ENCODE data around the gene IGSF21. TPM values are rescaled to one million over a fixed set of nuclear protein-coding genes. Genes with fewer than 3 reads are reported as not detected.

The IGSF21 gene
- polyA plus RNA-seq, 2 of the 4 experiments (the other 2 are of a cell fraction) = not detected

- CTCF ChIA-PET = interaction anchor here (1.4 kb wide), 1 partner anchor 33 kb away, joined by 3 read pairs; no protein-coding TSS in a partner anchor
- no peak for DNase-seq (ENCODE audit: low read depth in 1 of 2, low spot score in 1 of 2)
- no peak for ATAC-seq
- no peak overlapping the region for H3K4me2 ChIP-seq
- POLR2A ChIA-PET = no interaction called here
- H3K9me3 ChIP-seq = no peaks in the 10 kb centered on the region
- TF ChIP-seq RCOR1 (IDR thresholded peaks at IDR 0.05; ENCODE audit: low read depth, low read length) (no peak), ZNF302 (CRISPR knock-in tag; IDR thresholded peaks at IDR 0.05) (no peak), SMC3 (IDR thresholded peaks at IDR 0.05) (no peak), JUNB (IDR thresholded peaks at IDR 0.05) (no peak), SREBF2 (IDR thresholded peaks at IDR 0.05) (no peak), RAD21 (conservative IDR thresholded peaks at IDR 0.05 in 1 of 2, IDR thresholded peaks at IDR 0.05 in 1 of 2) (no peak), HDAC2 (IDR thresholded peaks at IDR 0.05) (no peak), CEBPB (IDR thresholded peaks at IDR 0.05) (no peak), TFCP2L1 (CRISPR knock-in tag; IDR thresholded peaks at IDR 0.05) (no peak)
- 7% methylated on average over 4 of the region's 4 CpGs for WGBS (ENCODE audit: missing lambda C conversion rate)
- H3K27ac ChIP-seq = no peak overlapping the region
- no peak overlapping the region for H3K4me3 ChIP-seq
- FAIRE-seq = no peak
- no peaks in the 10 kb centered on the region for H3K4me1 ChIP-seq
These were observed 94.6 kb downstream of the IGSF21 start for GRCh38 chr1:18201997-18202719.

GRCh38 chr1:18203645-18204044 lies 96.0 kb downstream of the IGSF21 start:
- ChIA-PET POLR2A (no interaction called here), CTCF (interaction anchor here (1.1 kb wide), 1 partner anchor 12 kb away, joined by 3 read pairs; no protein-coding TSS in a partner anchor)
- Histone ChIP-seq H3K4me2 (no peak overlapping the region), H3K4me1 (no peaks in the 10 kb centered on the region), H3K4me3 (no peak overlapping the region), H3K27ac (no peak overlapping the region), H3K9me3 (no peaks in the 10 kb centered on the region)
- no peak for DNase-seq (ENCODE audit: low read depth in 1 of 2, low spot score in 1 of 2)
- no peak for ATAC-seq
- TF ChIP-seq JUNB (IDR thresholded peaks at IDR 0.05) (no peak), TFCP2L1 (CRISPR knock-in tag; IDR thresholded peaks at IDR 0.05) (no peak), RAD21 (conservative IDR thresholded peaks at IDR 0.05 in 1 of 2, IDR thresholded peaks at IDR 0.05 in 1 of 2) (no peak), KDM5A (IDR thresholded peaks at IDR 0.05) (no peak), SREBF2 (IDR thresholded peaks at IDR 0.05) (no peak), HOXA7 (CRISPR knock-in tag; IDR thresholded peaks at IDR 0.05) (no peak)
- TF ChIP-seq, protein P1, sequence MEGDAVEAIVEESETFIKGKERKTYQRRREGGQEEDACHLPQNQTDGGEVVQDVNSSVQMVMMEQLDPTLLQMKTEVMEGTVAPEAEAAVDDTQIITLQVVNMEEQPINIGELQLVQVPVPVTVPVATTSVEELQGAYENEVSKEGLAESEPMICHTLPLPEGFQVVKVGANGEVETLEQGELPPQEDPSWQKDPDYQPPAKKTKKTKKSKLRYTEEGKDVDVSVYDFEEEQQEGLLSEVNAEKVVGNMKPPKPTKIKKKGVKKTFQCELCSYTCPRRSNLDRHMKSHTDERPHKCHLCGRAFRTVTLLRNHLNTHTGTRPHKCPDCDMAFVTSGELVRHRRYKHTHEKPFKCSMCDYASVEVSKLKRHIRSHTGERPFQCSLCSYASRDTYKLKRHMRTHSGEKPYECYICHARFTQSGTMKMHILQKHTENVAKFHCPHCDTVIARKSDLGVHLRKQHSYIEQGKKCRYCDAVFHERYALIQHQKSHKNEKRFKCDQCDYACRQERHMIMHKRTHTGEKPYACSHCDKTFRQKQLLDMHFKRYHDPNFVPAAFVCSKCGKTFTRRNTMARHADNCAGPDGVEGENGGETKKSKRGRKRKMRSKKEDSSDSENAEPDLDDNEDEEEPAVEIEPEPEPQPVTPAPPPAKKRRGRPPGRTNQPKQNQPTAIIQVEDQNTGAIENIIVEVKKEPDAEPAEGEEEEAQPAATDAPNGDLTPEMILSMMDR (IDR thresholded peaks at IDR 0.05) = no peak
- no peak for FAIRE-seq
- WGBS (ENCODE audit: missing lambda C conversion rate) = 3% methylated on average over 4 of the region's 4 CpGs

GRCh38 chr1:18204575-18204974 lies 97.0 kb downstream of the IGSF21 start:
- CTCF ChIA-PET = no interaction called here
- H3K4me2 ChIP-seq = no peak overlapping the region
- ATAC-seq = no peak
- FAIRE-seq = no peak
- H3K4me1 ChIP-seq = no peaks in the 10 kb centered on the region
- H3K9me3 ChIP-seq = no peaks in the 10 kb centered on the region
- 0% methylated on average over 1 of the region's 1 CpG for WGBS (ENCODE audit: missing lambda C conversion rate)
- DNase-seq (ENCODE audit: low read depth in 1 of 2, low spot score in 1 of 2) = no peak
- POLR2A ChIA-PET = no interaction called here
- TF ChIP-seq MAZ (IDR thresholded peaks at IDR 0.05; ENCODE audit: borderline replicate concordance, low read depth, low read length) (no peak), HOXB13 (CRISPR knock-in tag; IDR thresholded peaks at IDR 0.05; ENCODE audit: low read depth) (no peak), CBX8 (IDR thresholded peaks at IDR 0.05) (no peak), CEBPB (IDR thresholded peaks at IDR 0.05) (no peak), ZC3H11A (IDR thresholded peaks at IDR 0.05) (no peak), HOXB5 (CRISPR knock-in tag; IDR thresholded peaks at IDR 0.05) (no peak), HES2 (IDR thresholded peaks at IDR 0.05) (no peak), ZNF302 (CRISPR knock-in tag; IDR thresholded peaks at IDR 0.05) (no peak), POLR2A (IDR thresholded peaks at IDR 0.05; ENCODE audit: low read length) (no peak), EHMT2 (IDR thresholded peaks at IDR 0.05; ENCODE audit: low read depth) (no peak), ZSCAN20 (CRISPR knock-in tag; IDR thresholded peaks at IDR 0.05) (no peak), JUNB (IDR thresholded peaks at IDR 0.05) (no peak), NR3C1 (IDR thresholded peaks at IDR 0.05) (no peak), NFE2L2 (conservative IDR thresholded peaks at IDR 0.05; ENCODE audit: low read length) (no peak), TFCP2L1 (CRISPR knock-in tag; IDR thresholded peaks at IDR 0.05) (no peak), CHD4 (IDR thresholded peaks at IDR 0.05; ENCODE audit: borderline replicate concordance) (no peak), MAFK (IDR thresholded peaks at IDR 0.05; ENCODE audit: partially characterized antibody) (no peak), ZFP36 (IDR thresholded peaks at IDR 0.05; ENCODE audit: borderline replicate concordance, partially characterized antibody) (no peak)
- TF ChIP-seq, protein P2, sequence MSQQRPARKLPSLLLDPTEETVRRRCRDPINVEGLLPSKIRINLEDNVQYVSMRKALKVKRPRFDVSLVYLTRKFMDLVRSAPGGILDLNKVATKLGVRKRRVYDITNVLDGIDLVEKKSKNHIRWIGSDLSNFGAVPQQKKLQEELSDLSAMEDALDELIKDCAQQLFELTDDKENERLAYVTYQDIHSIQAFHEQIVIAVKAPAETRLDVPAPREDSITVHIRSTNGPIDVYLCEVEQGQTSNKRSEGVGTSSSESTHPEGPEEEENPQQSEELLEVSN (IDR thresholded peaks at IDR 0.05; ENCODE audit: borderline replicate concordance, low read depth) = no peak
- TF ChIP-seq, protein P3, sequence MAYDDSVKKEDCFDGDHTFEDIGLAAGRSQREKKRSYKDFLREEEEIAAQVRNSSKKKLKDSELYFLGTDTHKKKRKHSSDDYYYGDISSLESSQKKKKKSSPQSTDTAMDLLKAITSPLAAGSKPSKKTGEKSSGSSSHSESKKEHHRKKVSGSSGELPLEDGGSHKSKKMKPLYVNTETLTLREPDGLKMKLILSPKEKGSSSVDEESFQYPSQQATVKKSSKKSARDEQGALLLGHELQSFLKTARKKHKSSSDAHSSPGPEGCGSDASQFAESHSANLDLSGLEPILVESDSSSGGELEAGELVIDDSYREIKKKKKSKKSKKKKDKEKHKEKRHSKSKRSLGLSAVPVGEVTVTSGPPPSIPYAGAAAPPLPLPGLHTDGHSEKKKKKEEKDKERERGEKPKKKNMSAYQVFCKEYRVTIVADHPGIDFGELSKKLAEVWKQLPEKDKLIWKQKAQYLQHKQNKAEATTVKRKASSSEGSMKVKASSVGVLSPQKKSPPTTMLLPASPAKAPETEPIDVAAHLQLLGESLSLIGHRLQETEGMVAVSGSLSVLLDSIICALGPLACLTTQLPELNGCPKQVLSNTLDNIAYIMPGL (CRISPR knock-in tag; IDR thresholded peaks at IDR 0.05; ENCODE audit: borderline replicate concordance) = no peak
- H3K4me3 ChIP-seq = no peak overlapping the region
- no peak overlapping the region for H3K27ac ChIP-seq
